Neutrophil (primary cell): ENCODE data around the gene GALNT13.

Experiments
- H3K27ac ChIP-seq: fragments of 200-600 bp; sonication (generic); 2 replicates; pipeline ENCODE4 v1.5.1; 2016; ENCODE audit warnings: mild to moderate bottlenecking, moderate library complexity
- H3K27me3 ChIP-seq: fragments of 200-600 bp; sonication (generic); 2 replicates; pipeline ENCODE4 v1.6.0; 2016; ENCODE audit warnings: mild to moderate bottlenecking
- H3K36me3 ChIP-seq: fragments of 200-600 bp; sonication (generic); 2 replicates; pipeline ENCODE4 v1.5.1; 2017
- H3K4me1 ChIP-seq, 2 experiments: fragments of 200-600 bp in 1 of 2; sonication (generic) in 1 of 2; 1 replicate in 1 of 2; 2 replicates in 1 of 2; pipeline versions ENCODE4 v1.5.1 to v1.6.1; 2013 to 2016; ENCODE audit warnings: low read depth in 1 of 2, low read length in 1 of 2, mild to moderate bottlenecking in 1 of 2, moderate library complexity in 1 of 2; ENCODE audit not compliant: control insufficient read depth in 1 of 2, insufficient read depth in 1 of 2
- H3K4me3 ChIP-seq, 2 experiments: fragments of 200-600 bp in 1 of 2; sonication (generic) in 1 of 2; 1 replicate in 1 of 2; 2 replicates in 1 of 2; pipeline ENCODE4 v1.5.1; 2013 to 2016; ENCODE audit warnings: low read depth in 1 of 2, low read length in 1 of 2, mild to moderate bottlenecking in 1 of 2, moderate library complexity in 1 of 2
- H3K9me3 ChIP-seq: fragments of 200-600 bp; sonication (generic); 2 replicates; pipeline ENCODE4 v1.5.1; 2016
- TF ChIP-seq, protein P1 (sequence below): fragments of 200-600 bp; sonication (generic); IDR thresholded peaks from 2 replicates; pipeline ENCODE4 v1.5.1; 2016; ENCODE audit warnings: antibody characterized with exemption

The GALNT13 gene

DNA sequence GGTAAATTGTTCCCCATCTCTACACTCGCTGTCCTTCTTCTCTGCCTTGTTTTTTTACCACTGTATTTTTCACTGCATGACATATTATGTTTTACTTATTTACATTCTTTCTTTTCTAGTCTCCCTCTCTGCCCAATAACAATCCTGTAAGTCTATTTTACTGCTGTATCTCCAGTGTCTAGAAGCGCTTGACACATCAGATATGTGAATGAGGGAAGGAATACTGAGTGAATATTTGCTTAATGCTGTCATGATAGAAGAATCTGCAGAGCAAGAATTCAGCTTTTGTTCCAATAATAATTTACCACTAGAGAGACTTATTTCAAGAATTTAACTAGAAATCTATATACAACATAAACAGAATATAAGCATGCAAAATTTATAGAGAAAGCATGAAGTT, 99.5 kb downstream of the GALNT13 start:
- Histone ChIP-seq H3K27me3 (no peaks in the 10 kb centered on the region), H3K4me1 (no peaks in the 10 kb centered on the region), H3K27ac (no peak overlapping the region), H3K4me3 (no peak overlapping the region), H3K36me3 (no peaks in the 10 kb centered on the region), H3K9me3 (no peaks in the 10 kb centered on the region)
- TF ChIP-seq, protein P1, sequence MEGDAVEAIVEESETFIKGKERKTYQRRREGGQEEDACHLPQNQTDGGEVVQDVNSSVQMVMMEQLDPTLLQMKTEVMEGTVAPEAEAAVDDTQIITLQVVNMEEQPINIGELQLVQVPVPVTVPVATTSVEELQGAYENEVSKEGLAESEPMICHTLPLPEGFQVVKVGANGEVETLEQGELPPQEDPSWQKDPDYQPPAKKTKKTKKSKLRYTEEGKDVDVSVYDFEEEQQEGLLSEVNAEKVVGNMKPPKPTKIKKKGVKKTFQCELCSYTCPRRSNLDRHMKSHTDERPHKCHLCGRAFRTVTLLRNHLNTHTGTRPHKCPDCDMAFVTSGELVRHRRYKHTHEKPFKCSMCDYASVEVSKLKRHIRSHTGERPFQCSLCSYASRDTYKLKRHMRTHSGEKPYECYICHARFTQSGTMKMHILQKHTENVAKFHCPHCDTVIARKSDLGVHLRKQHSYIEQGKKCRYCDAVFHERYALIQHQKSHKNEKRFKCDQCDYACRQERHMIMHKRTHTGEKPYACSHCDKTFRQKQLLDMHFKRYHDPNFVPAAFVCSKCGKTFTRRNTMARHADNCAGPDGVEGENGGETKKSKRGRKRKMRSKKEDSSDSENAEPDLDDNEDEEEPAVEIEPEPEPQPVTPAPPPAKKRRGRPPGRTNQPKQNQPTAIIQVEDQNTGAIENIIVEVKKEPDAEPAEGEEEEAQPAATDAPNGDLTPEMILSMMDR = no peak

DNA sequence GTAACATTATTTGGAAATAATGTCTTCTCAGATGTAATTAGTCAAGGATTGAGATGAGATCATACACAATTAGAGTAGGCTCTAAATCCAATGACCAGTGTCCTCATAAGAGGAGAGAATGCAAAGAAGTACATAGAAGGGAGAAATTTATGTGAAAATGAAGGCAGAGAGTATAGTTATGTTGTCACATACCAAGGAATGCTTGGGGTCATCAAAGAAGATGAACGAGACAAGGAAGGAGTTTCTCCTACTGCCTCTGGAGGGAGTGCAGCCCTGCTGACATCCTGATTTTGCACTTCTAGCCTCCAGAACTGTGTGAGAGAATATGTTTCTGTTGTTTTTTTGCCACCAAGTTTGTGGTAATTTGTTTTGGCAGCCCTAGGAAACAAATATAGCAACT, 100.1 kb downstream of the GALNT13 start:
- TF ChIP-seq, protein P1 = no peak
- no peak overlapping the region for H3K27ac ChIP-seq
- no peaks in the 10 kb centered on the region for H3K36me3 ChIP-seq
- no peak overlapping the region for H3K4me3 ChIP-seq
- H3K27me3 ChIP-seq = no peaks in the 10 kb centered on the region
- H3K9me3 ChIP-seq = no peaks in the 10 kb centered on the region
- H3K4me1 ChIP-seq = no peaks in the 10 kb centered on the region

DNA sequence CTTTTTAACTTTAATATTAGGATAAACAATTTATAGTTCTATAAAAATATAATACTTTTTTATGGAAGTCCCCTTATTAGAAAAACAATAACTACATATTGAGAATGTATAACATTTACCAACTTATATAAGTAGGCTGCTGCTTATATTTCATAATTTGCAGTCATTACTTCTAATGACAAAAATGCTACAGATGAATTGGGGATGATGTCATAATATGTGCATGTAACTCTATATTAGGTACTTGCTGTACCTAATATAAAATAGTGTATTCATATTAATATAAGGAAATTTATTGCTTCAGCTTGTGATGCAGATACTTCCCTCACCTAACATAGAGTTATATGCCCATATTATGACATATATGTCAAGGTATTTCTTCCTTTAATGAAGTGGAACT, 100.7 kb downstream of the GALNT13 start:
- no peak overlapping the region for H3K4me3 ChIP-seq
- no peaks in the 10 kb centered on the region for H3K9me3 ChIP-seq
- H3K4me1 ChIP-seq = no peaks in the 10 kb centered on the region
- no peak overlapping the region for H3K27ac ChIP-seq
- TF ChIP-seq, protein P1 = no peak
- H3K36me3 ChIP-seq = no peaks in the 10 kb centered on the region
- no peaks in the 10 kb centered on the region for H3K27me3 ChIP-seq

DNA sequence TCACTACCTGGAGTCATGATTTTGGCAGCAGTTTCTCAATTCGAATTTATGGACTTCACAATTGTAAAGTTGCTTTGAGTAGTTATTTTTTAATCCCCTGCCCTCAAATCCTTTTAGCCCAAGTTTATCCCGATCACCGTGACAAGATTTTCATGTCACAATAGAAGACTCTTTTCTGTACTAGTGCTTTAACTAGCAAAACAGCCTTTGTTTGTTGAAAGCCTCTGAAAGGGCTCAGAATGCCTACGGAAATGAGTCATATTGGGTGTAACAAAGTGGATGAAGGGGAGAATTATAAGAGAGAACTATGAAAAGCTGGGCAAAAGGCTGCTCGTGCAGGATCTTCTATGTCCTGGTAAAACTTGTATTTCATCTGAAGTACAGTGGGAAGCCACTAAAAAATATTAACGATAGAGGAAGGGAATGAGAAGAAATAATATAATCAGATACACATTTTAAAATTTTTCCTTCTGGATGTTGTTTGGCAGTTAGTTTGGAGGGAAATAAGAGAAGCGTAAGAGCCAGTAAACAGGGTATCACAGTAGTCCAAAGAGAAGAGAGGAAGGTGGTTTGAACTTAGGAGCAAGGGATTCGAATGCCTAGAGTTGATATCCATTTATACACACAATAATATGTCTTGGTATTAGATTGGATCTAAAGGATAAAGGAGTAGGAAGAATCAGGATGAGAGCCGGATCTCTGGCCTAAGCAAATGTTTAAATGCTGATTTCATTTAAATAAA, 114.9 kb downstream of the GALNT13 start:
- Histone ChIP-seq H3K4me3 (no peak overlapping the region), H3K27me3 (no peaks in the 10 kb centered on the region), H3K4me1 (no peaks in the 10 kb centered on the region), H3K36me3 (no peaks in the 10 kb centered on the region), H3K27ac (no peak overlapping the region), H3K9me3 (no peaks in the 10 kb centered on the region)
- TF ChIP-seq, protein P1 = no peak

DNA sequence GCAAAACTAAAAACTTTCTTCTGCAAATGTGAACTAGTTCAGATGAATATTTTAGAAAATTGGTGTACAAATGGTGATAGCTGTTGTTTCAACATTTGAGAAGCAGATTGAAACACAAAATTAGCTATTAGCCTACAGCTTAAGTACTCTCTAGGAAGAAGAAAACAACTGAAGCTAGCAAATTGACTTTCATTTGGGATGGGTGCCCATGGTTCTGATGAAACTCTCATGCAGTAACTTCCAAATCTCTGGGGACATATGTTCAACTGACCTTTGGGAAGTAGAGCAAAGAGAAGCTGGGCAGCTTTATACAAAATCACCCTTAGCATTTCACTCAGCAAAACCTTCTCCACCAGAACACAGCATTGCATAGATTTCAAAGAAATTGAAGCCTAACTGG, 119.0 kb downstream of the GALNT13 start:
- no peaks in the 10 kb centered on the region for H3K27me3 ChIP-seq
- no peak overlapping the region for H3K4me3 ChIP-seq
- TF ChIP-seq, protein P1 = no peak
- H3K27ac ChIP-seq = no peak overlapping the region
- H3K36me3 ChIP-seq = no peaks in the 10 kb centered on the region
- H3K4me1 ChIP-seq = no peaks in the 10 kb centered on the region
- no peaks in the 10 kb centered on the region for H3K9me3 ChIP-seq
